GM21825 (cell line): ENCODE results near the gene POLN.
"Not testable (repeated sequence)": the region's sequence is repeated elsewhere in the genome, so short reads cannot be mapped to it uniquely, and the experiment has no call there.

ENCODE experiments used
- ATAC-seq: cut with Tn5 transposase; IDR thresholded peaks from one replicate; pipeline ENCODE4 v1.9.1; 2021; ENCODE audit warnings: mild to moderate bottlenecking, moderate library complexity; ENCODE audit not compliant: unreplicated experiment

Gene POLN

GRCh38 chr4:2222838-2223237, 19.1 kb downstream of the POLN start:
- ATAC-seq = no peak

DNA sequence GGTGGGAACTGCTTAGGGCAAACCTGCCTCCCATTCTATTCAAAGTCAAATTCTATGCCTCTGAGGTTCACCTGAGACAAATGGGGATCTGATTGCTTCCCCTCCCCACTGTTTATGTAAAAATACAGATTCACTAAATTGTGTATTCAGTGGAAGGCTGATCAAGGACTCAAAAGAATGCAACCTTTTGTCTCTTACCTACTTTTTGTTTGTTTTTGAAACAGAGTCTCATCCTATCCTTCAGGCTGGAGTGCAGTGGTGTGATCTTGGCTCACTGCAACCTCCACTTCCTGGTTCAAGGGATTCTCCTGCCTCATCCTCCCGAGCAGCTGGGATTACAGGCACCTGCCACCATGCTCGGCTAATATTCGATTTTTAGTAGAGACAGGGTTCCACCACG, 20.5 kb downstream of the POLN start:
- not testable (repeated sequence) for ATAC-seq

GRCh38 chr4:2220016-2220630, 21.8 kb downstream of the POLN start:
- peak; percentile 56 for ATAC-seq

GRCh38 chr4:2219233-2219760, 22.6 kb downstream of the POLN start:
- ATAC-seq = no peak

DNA sequence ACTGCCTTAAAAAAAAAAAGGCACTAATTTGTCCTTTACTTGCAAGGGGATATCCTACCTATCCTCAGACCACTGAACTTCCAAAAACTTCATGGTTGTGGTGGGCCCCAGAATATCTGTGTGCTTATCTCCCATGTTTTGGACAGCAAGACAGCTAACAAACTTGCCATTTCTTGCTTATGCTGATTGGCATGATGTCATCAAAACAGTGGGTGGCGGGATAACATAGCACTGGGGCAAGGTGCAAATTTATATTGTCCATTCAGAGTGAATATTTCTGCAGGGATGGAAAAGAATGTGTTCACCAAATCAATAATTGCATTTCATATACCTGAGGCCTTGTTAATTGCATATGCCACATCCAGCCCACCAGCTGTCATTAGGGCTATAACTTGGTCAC, 23.5 kb downstream of the POLN start:
- ATAC-seq = no peak

GRCh38 chr4:2217726-2218125, 24.2 kb downstream of the POLN start:
- no peak for ATAC-seq

- no peak for ATAC-seq
Measured at GRCh38 chr4:2212831-2213230, 29.1 kb downstream of the POLN start.

DNA sequence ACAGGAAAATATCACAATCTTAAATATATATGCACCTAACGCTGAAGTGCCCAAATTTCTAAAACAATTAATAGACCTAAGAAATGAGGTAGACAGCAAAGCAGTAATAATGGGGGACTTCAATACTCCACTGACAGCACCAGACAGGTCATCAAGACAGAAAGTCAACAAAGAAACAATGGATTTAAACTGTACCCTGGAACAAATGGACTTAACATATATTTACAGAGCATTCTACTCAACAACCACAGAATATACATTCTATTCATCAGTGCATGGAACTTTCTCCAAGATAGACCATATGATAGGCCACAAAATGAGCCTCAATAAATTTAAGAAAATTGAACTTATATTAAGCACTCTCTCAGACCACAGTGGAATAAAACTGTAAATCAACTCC, 39.1 kb downstream of the POLN start:
- not testable (repeated sequence) for ATAC-seq

DNA sequence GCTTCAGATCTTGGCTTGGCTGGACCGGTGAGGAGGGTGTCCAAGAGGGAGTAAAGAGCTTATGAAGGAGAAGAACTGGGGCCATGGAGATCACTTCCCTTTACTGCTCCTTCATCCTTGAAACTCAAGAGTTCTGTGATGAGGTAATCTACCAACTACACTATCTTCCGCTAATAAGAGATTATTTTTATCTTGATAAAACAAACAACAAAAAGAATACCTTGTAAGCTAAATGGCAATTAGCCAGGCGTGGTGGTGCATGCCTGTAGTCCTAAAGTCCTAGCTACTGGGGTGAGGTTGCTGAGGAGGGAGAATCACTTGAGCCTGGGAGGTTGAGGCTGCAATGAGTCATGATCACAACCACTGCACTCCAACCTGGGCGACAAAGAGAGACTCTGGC, 47.4 kb downstream of the POLN start:
- no peak for ATAC-seq

DNA sequence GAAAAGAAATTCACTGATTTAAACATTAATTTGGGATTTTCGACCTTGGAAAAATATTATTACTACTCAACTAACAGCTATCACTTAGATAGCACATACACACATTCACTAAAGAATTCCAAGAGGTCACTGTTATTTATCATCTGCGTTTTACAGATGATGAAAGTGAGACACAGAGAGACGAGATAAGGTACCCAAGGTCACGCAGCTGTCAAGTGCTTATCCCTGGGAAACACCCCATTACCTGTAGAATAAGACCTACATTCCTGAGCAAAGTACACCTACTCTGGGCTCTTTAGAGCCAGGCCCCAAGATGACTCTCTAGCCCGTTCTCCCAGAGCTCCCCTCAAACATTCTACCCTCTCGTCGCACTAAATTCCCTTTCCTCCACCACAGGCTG, 48.6 kb downstream of the POLN start:
- no peak for ATAC-seq

GRCh38 chr4:2186865-2187172, 55.1 kb downstream of the POLN start:
- no peak for ATAC-seq

DNA sequence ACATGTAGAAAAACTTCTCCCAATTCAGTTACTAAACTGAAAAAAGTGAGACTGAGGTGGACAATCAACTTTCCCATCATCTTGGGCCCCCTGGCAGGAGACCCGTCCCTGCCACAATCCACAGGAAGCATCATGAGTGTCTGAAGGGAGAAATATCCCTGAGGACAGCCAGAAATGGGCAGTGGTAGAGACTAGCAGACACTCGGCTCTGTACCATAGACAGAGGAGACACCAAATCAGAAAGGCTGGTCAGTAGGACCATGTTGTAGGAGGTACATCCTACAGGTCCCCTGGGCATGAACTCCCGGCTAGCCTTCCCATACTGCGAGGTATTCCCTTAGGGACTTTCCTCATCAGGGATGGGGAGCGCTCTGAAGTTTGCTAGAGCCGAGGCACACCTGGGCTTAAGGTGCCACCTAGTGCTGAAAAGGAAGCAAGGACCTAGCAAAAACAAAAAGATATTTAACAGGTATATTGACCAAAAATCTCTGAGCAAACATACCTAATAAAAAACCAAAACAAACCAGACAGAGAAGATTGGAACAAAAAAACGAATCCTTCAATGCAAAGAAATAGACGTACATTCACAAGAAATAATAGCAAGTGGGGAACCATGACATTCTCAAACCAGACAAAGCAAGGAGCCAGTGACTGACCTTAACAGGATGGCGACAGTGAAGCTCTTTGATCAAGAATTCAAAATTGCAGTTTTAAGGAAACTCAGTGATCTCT, 55.6 kb downstream of the POLN start:
- no peak for ATAC-seq

GRCh38 chr4:2183394-2183793, 58.5 kb downstream of the POLN start:
- no peak for ATAC-seq

GRCh38 chr4:2182994-2183393, 58.9 kb downstream of the POLN start:
- no peak for ATAC-seq

DNA sequence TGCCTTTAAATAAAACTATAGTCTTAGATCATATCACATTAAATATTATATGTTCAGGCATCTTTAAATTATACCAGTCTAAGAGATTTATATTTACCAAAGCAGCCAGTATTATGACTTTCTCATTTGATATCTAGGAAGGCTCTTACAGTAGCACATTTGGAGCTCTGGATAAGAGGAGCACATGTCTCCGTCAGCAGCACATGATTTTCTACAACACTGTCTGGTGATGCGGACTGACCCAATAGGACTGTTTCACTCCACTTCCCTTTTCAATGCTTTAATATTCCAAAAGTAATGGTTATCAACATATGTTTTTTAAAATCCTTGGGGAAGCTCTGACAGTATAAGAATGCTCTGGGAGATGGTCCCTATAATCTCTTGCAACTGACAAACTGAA, 61.5 kb downstream of the POLN start:
- no peak for ATAC-seq

DNA sequence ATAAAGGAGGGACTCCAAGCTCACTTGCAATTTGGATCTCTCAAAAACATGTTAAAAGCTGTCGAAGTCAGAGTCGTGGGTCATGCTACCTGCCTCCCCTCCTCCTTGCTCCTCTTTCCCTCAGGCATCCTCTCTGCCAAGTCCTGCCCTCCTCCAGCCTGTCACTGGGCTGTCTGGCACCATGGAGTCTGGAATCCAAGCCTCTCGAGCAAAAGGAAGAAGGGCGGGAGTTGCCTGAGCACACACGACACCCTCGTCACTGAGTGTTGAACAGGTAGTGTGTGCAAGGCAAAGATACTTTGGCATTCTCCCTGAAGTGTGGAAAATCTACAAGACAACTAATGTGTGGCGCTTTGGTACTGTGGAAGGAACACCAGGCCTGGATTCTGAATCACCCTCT, 62.2 kb downstream of the POLN start:
- ATAC-seq = no peak

DNA sequence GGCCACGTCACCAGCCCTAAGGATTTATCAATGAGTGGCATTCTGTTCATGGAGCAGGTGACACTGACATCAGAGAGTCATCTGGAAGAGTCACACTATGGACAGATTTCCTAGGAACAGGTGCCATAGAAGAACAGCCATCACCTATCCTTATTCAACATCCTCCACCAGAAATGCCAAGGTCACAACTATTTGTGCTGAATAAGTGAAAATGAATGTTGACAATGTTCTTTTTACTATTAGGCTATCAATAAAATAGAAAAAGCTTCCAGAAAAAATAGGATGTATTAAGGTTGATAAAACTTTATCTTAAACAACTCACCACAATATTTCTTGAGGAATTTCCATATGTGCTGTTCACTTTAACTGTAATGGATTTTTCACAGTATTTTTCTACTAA, 62.9 kb downstream of the POLN start:
- ATAC-seq = no peak

- ATAC-seq = no peak
Measured at GRCh38 chr4:2177443-2178093, 64.4 kb downstream of the POLN start.

GRCh38 chr4:2175990-2176698, 65.8 kb downstream of the POLN start:
- ATAC-seq = no peak

- no peak for ATAC-seq
Measured at GRCh38 chr4:2174061-2174460, 67.9 kb downstream of the POLN start.

DNA sequence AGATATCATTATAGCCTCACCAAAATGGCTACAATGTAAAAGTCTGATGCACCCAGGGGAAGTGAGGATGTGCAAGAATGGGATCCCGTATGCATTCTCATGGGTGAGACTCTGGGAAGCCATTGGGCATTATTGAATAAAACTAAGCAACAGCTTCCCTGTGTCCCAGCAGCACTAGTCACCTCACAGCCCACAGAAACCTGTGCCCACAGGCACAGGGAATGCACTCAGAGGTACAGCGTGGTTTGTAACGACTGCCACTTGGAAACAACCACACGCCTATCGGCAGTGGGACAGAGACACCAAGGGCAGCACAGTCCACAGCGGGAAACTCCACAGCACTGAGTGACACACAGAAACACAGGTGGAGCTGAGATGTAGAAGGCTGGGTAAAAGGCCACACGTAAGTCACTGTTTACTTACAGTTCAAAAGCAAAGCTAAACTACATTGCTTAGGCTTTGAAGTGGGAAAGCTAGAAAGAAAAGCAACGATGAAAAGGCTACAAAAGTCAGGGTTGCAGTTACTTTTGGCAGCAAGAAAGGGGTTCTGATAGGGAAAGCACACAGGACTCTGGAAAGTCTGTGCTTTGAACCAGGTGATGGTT, 69.2 kb downstream of the POLN start:
- no peak for ATAC-seq
